ENCODE data around the gene IGSF23. TPM values are rescaled to one million over a fixed set of nuclear protein-coding genes. Genes with fewer than 3 reads are reported as not detected.
"Not testable (repeated sequence)": the region's sequence is repeated elsewhere in the genome, so short reads cannot be mapped to it uniquely, and the experiment has no call there.

The IGSF23 gene
- total RNA-seq, 2 experiments from 2014 or later: not detected

DNA sequence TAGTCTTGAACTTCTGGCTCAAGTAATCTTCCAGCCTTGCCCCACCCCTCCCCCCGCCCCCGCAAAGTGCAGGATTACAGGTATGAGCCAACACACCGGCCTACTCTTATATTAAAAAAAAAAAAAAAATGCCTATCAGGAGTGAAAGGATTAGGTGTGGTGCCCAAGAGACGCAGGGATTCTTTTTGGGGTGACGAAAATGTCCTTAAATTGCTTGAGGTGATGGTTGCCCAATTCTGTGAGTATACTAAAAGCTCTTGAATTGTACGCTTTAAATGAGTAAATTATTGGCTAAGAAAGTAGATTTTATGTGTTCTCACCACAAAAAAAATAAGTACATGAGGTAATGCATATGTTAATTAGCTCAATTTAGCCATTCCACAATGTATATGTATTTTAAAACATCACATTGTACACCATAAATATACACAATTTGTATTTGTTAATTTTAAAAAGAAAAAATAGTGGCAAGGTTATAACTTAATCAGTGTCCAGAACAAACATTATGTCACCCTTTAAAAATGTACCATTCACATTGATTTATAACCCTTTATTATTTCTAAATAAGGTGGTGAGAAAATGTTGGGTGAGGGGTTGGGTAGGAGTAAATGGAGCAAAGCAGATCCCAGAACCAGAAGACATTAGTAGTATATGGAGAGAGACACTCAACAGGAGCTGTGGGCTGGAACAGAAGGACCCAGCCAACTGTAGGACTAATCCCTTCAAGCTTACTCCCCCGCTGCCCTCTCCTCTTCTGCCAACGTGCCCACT lies 3.9 kb downstream of the IGSF23 start:
- no peak for ATAC-seq
- Mint-ChIP-seq H3K27me3 (no peaks in the 10 kb centered on the region), H3K9me3 (ENCODE audit: low read depth) (no peaks in the 10 kb centered on the region), H3K4me3 (no peak overlapping the region), H3K36me3 (ENCODE audit: low read depth) (no peaks in the 10 kb centered on the region), H3K27ac (no peak overlapping the region), H3K4me1 (no peaks in the 10 kb centered on the region)
- DNase-seq: no peak
- POLR2A ChIA-PET: no interaction called here
- CTCF ChIA-PET: no interaction called here
- intact Hi-C loops (cut with DNase I, micrococcal nuclease): loop anchor here in 1 of 2 experiments (1.0 kb wide), 1 partner anchor 19 kb away; no protein-coding TSS in a partner anchor

DNA sequence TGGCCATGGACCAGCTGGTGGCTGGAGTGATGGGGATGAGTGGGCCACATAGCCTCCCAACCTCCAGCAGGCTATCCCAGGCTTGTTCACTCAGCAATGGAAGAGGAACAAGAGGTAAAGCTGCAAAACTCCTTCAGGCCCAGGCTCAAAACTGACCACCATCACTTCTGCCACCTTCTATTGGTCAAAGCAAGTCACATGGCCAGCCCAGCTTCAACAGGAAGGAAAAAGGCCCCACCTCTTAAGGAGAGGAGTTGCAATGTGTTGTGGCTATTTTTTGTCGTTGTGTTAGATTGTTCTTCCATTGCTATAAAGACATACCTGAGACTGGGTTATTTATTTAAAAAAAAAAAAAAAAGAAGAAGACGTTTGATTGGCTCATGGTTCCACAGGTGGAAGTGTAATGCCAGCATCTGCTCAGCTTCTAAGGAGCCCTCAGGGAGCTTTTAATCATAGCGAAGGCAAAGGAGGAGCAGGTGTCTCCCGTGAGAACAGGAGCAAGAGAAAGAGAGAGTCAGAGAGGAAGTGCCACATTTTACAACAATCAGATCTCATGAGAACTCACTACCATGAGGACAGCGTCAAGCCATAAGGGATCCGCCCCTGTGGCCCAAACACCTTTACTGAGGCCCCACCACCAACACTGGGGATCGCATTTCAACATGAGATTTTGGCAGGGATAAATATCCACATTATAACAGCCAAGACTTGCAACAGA lies 5.4 kb downstream of the IGSF23 start:
- Mint-ChIP-seq H3K9me3 (ENCODE audit: low read depth) (no peaks in the 10 kb centered on the region), H3K27me3 (peaks cover 5% of the 10 kb centered on the region), H3K27ac (no peak overlapping the region), H3K4me3 (no peak overlapping the region), H3K36me3 (ENCODE audit: low read depth) (no peaks in the 10 kb centered on the region), H3K4me1 (no peaks in the 10 kb centered on the region)
- intact Hi-C loops (cut with DNase I, micrococcal nuclease): no loop called here
- DNase-seq (no peak), ATAC-seq (no peak)
- ChIA-PET POLR2A (no interaction called here), CTCF (no interaction called here)

DNA sequence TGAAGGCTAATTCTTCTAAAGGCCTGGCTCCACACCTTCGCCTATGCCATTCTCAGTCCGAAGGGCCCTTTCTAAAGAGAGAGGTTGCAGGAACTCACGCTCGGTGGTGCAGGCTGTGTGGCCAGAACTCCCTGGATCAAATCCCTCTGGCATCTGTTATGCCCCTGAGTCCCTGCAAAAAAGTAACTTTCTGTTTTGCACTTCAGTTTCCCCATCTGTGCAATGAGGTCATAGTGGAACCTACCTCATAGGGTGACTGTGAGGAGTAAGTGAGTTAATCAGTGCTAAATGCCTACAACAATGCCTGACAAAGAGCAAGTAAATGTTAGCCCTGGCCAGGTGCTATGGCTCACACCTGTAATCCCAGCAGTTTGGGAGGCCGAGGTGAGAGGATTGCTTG lies 7.3 kb downstream of the IGSF23 start:
- ChIA-PET CTCF (no interaction called here), POLR2A (no interaction called here)
- no peak overlapping the region for H3K27ac Mint-ChIP-seq
- intact Hi-C loops (cut with DNase I, micrococcal nuclease): no loop called here
- no peaks in the 10 kb centered on the region for H3K36me3 Mint-ChIP-seq (ENCODE audit: low read depth)
- H3K9me3 Mint-ChIP-seq (ENCODE audit: low read depth): no peaks in the 10 kb centered on the region
- peaks cover 5% of the 10 kb centered on the region for H3K27me3 Mint-ChIP-seq
- ATAC-seq (no peak), DNase-seq (no peak)
- no peak overlapping the region for H3K4me3 Mint-ChIP-seq
- H3K4me1 Mint-ChIP-seq: no peaks in the 10 kb centered on the region

DNA sequence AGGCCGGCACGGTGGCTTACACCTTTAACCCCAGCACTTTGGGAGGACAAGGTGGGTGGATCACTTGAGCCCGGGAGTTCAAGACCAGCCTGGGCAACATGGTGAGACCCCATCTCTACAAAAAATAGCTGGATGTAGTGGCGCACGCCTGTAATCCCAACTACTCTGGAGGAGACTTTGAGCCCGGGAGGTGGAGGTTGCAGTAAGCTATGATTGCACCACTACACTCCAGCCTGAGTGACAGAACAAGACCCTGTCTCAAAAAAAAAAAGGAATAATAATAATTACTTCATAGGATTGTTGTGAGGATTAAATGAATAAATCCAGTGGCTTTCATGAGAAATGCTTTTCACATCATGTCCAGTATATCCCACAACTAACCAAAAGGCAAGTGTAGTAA lies 8.0 kb downstream of the IGSF23 start:
- CTCF ChIA-PET: no interaction called here
- H3K9me3 Mint-ChIP-seq (ENCODE audit: low read depth): no peaks in the 10 kb centered on the region

DNA sequence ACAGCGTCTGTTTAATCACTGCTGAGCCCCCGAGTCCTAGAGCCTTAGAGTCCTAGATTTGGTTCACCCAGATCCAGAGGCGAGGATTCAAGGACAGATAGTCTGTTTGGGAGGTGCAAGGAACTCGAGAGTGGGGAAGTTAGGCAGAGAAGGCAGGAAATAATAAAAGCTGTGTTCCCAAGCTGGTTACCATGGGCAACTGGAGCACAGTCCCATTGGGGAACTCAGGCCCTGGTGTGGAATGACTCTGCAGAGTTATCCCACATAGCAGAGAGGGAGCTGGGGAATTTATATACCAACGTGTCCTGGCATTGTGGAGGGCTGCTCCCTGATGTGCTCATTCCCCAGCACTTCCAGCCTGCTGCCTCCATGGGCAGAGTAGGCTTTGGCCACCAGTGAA lies 9.7 kb downstream of the IGSF23 start:
- peaks cover 7% of the 10 kb centered on the region for H3K27me3 Mint-ChIP-seq
- no peaks in the 10 kb centered on the region for H3K36me3 Mint-ChIP-seq (ENCODE audit: low read depth)
- intact Hi-C loops (cut with DNase I, micrococcal nuclease): no loop called here
- no peaks in the 10 kb centered on the region for H3K4me1 Mint-ChIP-seq
- H3K27ac Mint-ChIP-seq: no peak overlapping the region
- no peaks in the 10 kb centered on the region for H3K9me3 Mint-ChIP-seq (ENCODE audit: low read depth)
- ATAC-seq (no peak), DNase-seq (no peak)
- ChIA-PET POLR2A (no interaction called here), CTCF (no interaction called here)
- H3K4me3 Mint-ChIP-seq: no peak overlapping the region

More for the DNA sequence above, 8.0 kb downstream of the IGSF23 start:
- H3K4me1 Mint-ChIP-seq: no peaks in the 10 kb centered on the region
- no peak for ATAC-seq
- H3K36me3 Mint-ChIP-seq (ENCODE audit: low read depth): no peaks in the 10 kb centered on the region
- no peak overlapping the region for H3K27ac Mint-ChIP-seq
- DNase-seq: no peak
- no peak overlapping the region for H3K4me3 Mint-ChIP-seq
- intact Hi-C loops (cut with DNase I, micrococcal nuclease): no loop called here
- POLR2A ChIA-PET: no interaction called here
- H3K27me3 Mint-ChIP-seq: peaks cover 7% of the 10 kb centered on the region

DNA sequence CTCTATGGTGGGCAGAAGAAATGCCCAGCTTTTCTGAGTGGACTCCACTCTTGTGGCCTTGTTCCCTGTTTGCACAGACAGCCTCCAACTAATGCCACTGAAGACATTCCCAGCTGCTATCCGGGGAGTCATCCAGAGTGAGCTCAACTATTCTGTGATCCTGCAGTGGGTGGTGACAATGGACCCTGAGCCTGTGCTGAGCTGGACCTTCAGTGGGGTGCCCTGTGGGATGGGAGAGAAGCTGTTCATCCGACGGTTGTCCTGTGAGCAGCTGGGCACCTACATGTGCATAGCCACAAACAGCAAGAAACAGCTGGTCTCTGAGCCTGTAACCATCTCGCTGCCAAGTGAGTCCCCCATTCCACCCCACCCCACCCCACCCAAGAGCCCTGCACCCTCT lies 10.3 kb downstream of the IGSF23 start:
- no peaks in the 10 kb centered on the region for H3K4me1 Mint-ChIP-seq
- no peaks in the 10 kb centered on the region for H3K9me3 Mint-ChIP-seq (ENCODE audit: low read depth)
- POLR2A ChIA-PET: no interaction called here
- H3K27ac Mint-ChIP-seq: no peak overlapping the region
- H3K36me3 Mint-ChIP-seq (ENCODE audit: low read depth): no peaks in the 10 kb centered on the region
- H3K27me3 Mint-ChIP-seq: peaks cover 7% of the 10 kb centered on the region
- intact Hi-C loops (cut with DNase I, micrococcal nuclease): no loop called here
- ATAC-seq (no peak), DNase-seq (no peak)
- no peak overlapping the region for H3K4me3 Mint-ChIP-seq
- CTCF ChIA-PET: interaction anchor here (0.6 kb wide), 1 partner anchor 98 kb away, joined by 3 read pairs; no protein-coding TSS in a partner anchor

DNA sequence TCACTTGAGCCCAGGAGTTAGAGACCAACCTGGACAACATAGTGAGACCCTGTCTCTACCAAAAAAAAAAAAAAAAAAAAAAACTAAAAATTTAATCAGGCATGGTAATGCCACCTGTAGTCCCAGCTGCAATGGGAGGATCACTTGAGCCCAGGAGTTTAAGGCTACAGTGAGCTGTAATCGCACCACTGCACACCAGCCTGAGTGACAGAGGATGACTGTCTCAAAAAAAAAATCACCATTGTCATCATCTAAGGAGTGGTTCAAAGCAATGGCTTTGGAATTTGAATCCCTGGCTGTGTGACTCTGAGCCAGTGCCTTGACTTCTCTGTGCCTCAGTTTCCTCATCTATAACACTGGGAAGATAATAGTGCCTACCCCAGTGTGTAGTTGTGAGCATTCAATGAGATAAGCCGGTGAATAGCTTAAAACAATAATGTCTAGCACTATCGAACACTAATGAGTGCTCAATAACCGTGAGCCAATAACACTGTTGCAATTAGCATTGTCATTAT lies 11.5 kb downstream of the IGSF23 start:
- Mint-ChIP-seq H3K27ac (no peak overlapping the region), H3K27me3 (peaks cover 7% of the 10 kb centered on the region), H3K4me1 (no peaks in the 10 kb centered on the region), H3K36me3 (ENCODE audit: low read depth) (no peaks in the 10 kb centered on the region), H3K4me3 (no peak overlapping the region), H3K9me3 (ENCODE audit: low read depth) (no peaks in the 10 kb centered on the region)
- ChIA-PET POLR2A (no interaction called here), CTCF (no interaction called here)
- DNase-seq (no peak), ATAC-seq (no peak)
- intact Hi-C loops (cut with DNase I, micrococcal nuclease): no loop called here

DNA sequence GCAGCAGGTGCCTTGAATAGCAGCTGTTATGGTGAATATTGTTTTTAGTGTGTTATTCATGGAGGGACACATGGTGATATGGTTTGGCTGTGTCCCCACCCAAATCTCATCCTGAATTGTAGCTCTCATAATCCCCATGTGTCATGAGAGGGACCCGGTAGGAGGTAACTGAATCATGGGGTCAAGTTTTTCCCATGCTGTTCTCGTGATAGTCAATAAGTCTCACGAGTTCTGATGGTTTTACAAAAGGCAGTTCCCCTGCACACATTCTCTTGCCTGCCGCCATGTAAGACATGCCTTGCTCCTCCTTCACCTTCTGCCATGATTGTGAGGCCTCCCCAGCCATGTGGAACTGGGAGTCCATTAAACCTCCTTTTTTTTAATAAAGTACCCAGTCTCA lies 12.3 kb downstream of the IGSF23 start:
- intact Hi-C loops (cut with DNase I, micrococcal nuclease); H3K4me1 Mint-ChIP-seq; H3K36me3 Mint-ChIP-seq (ENCODE audit: low read depth); H3K27me3 Mint-ChIP-seq; ATAC-seq; CTCF ChIA-PET; POLR2A ChIA-PET; H3K9me3 Mint-ChIP-seq (ENCODE audit: low read depth); DNase-seq; H3K27ac Mint-ChIP-seq; H3K4me3 Mint-ChIP-seq: not testable (repeated sequence)

DNA sequence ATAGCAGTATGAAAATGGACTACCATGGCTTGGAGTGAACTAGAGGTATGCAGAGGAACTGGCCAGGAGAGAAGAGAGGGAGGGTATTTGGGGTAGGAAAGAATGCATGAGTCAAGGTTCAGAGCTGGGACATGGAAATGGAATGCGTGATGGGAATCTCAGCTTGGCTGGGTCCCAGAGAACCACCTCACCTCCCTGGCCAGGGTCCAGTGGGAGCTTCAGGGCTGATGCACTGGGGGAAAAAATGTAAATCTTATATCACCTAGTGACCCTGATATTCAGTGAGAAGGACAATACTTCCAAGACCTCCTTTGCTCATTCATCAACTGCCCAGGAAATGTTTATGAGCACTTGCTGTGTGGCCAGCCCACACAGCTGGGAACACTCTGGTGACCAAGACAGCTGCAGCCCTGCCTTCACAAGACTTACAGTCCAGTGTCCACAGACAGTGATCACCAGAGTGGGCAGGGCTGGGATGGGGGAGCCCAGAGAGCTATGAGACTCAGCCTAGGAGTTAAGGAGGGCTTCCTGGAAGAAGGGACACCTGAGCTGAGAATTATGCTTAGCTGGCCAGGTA lies 12.8 kb downstream of the IGSF23 start:
- POLR2A ChIA-PET: no interaction called here
- no peak for ATAC-seq
- CTCF ChIA-PET: interaction anchor here (1.2 kb wide), 1 partner anchor 49 kb away, joined by 3 read pairs; no protein-coding TSS in a partner anchor
- no peaks in the 10 kb centered on the region for H3K9me3 Mint-ChIP-seq (ENCODE audit: low read depth)
- peaks cover 7% of the 10 kb centered on the region for H3K27me3 Mint-ChIP-seq
- H3K36me3 Mint-ChIP-seq (ENCODE audit: low read depth): no peaks in the 10 kb centered on the region
- H3K4me3 Mint-ChIP-seq: no peak overlapping the region
- no peaks in the 10 kb centered on the region for H3K4me1 Mint-ChIP-seq
- DNase-seq: no peak
- no peak overlapping the region for H3K27ac Mint-ChIP-seq
- intact Hi-C loops (cut with DNase I, micrococcal nuclease): no loop called here

DNA sequence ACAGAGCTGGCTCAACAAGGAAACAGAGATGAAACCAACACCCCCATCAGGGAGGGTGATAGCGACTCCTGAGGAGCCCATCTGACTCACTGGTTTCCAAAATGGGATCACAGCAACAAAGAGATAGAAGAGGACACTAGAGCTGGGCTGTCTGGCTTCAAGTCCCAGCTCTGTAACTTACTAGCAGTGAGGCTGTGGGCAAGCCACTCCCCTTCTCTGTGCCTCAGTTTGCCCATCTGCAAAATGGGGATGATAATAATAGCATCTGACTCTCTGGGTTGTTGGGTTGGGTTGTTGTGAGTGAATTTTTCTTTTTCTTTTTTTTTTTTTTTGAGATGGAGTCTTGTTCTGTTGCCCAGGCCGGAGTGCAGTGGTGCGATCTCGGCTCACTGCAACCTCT lies 14.3 kb downstream of the IGSF23 start:
- Mint-ChIP-seq H3K27me3 (peaks cover 8% of the 10 kb centered on the region), H3K27ac (no peak overlapping the region), H3K4me3 (no peak overlapping the region), H3K9me3 (ENCODE audit: low read depth) (no peaks in the 10 kb centered on the region), H3K36me3 (ENCODE audit: low read depth) (no peaks in the 10 kb centered on the region), H3K4me1 (no peaks in the 10 kb centered on the region)
- intact Hi-C loops (cut with DNase I, micrococcal nuclease): no loop called here
- DNase-seq: no peak
- ChIA-PET POLR2A (no interaction called here), CTCF (no interaction called here)
- ATAC-seq: no peak

DNA sequence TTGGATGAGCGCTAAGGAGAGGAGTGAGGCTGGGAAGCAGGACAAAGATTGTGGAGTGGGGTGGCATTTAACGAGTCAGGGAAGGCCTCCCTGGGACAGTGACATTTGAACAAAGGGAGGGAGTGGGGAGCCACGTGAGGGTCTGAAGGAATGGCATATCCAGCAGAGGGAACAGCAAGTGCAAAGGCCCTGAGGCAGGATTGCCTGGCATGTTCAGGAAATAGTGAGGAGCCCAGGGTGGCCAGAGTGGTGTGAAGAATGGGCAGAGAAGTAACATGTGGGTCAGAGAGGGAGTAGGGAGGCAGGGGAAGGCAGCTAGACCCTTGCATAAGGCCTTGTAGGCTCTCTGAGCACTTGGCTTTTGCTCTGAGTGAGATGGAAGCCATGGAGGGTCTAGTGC lies 15.4 kb downstream of the IGSF23 start:
- Mint-ChIP-seq H3K27me3 (peaks cover 9% of the 10 kb centered on the region), H3K27ac (no peak overlapping the region), H3K4me3 (no peak overlapping the region), H3K4me1 (no peaks in the 10 kb centered on the region), H3K36me3 (ENCODE audit: low read depth) (no peaks in the 10 kb centered on the region), H3K9me3 (ENCODE audit: low read depth) (no peaks in the 10 kb centered on the region)
- POLR2A ChIA-PET: no interaction called here
- ATAC-seq: no peak
- intact Hi-C loops (cut with DNase I, micrococcal nuclease): no loop called here
- no peak for DNase-seq
- CTCF ChIA-PET: no interaction called here

DNA sequence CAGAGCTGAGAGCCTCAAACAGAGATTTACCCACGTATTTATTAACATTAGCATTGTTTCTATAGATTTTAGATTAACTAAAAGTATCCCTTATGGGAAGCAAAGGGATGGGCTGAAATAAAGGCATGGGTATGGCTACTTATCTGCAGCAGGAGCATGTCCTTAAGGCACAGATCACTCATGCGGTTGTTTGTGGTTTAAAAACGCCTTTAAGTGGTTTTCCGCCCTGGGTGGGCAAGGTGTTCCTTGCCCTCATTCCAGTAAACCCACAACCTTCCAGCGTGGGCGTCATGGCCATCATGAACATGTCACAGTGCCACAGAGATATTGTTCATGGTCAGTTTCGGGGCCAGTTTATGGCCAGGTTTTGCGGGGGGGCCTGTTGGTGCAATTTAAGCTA lies 18.2 kb downstream of the IGSF23 start:
- ATAC-seq: not testable (repeated sequence)

More for the DNA sequence above, 18.2 kb downstream of the IGSF23 start:
- H3K9me3 Mint-ChIP-seq (ENCODE audit: low read depth); H3K36me3 Mint-ChIP-seq (ENCODE audit: low read depth); POLR2A ChIA-PET; intact Hi-C loops (cut with DNase I, micrococcal nuclease); H3K27ac Mint-ChIP-seq; DNase-seq; H3K4me3 Mint-ChIP-seq; H3K4me1 Mint-ChIP-seq: not testable (repeated sequence)
- CTCF ChIA-PET: interaction anchor here (0.6 kb wide), 1 partner anchor 910 kb away, joined by 3 read pairs; no protein-coding TSS in a partner anchor
- H3K27me3 Mint-ChIP-seq: peaks cover 12% of the 10 kb centered on the region

Measured in activated CD4-positive, alpha-beta T cell treated with anti-CD3 and anti-CD28 coated beads for 36 hours (primary cell).